ENCODE measurements around the gene ULK4.
"Not testable (repeated sequence)": the region's sequence is repeated elsewhere in the genome, so short reads cannot be mapped to it uniquely, and the experiment has no call there.

The ULK4 gene

GRCh38 chr3:41485484-41485883 lies 476.4 kb downstream of the ULK4 start:
- DNase-seq, result no peak

DNA sequence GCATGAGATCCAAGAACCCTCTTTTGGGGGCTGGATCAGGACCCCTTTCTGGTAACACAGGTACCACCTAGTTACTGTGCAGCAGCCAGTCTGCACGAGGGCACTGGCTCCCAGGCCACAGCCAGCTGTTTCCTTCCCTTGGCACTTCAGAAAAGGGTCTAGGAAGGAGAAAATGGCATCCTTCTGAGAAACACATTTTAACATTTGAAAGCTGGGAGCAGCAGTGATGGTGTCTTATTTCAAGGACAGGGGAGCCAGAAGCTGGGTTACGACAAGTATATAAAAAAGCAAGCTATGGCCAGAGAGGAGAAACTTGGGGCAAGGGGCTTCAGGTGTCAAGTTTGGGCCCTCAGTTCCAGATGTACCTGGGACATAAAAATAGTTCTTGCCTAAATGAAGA lies 479.8 kb downstream of the ULK4 start:
- DNase-seq, result no peak

DNA sequence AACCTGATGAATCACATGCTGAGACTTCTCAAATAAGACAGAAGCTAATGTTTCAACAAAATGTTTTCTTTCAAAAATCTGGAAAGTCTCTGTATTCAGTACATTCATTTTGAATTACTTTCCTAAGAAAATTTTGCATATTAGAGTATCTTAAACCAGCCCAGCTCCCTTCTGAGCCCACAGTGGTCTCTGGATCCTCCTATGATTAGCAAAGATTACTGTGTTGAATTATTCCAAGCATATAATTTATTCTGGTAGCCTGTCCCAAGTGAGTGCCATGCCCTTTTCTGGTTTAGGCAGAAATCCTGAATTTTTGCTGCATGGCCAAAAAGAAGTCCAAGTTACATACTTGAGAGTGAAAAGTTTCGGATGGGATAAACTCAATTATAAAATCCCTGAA lies 483.6 kb downstream of the ULK4 start:
- no peak for DNase-seq

DNA sequence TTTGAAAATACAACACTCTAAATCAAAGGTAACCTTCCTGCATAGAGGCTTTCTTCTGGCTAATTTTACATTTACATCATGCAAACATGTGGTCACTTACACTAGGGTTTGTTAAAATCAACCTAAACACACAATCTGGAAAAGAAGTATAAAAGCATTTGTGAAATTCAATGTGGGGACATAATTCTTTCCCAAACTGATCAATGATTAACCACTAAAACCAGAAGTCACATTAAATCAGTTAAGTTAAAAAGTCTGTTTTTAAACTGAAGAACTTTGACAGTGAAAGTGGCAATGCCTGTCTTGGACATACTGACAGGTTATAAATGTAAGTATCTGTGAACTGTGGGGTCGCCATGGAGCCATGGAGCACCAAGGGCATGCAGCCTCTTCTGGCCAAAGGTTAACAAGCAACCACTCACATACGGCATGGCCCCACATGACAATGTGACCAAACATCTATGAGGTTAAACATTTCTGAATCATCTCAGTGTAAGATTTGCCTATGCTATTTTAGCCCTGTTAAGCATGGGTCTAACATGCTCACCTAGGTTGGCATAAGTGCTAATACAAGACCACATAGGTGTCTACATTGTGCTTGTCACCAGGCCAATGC lies 484.4 kb downstream of the ULK4 start:
- no peak for DNase-seq

DNA sequence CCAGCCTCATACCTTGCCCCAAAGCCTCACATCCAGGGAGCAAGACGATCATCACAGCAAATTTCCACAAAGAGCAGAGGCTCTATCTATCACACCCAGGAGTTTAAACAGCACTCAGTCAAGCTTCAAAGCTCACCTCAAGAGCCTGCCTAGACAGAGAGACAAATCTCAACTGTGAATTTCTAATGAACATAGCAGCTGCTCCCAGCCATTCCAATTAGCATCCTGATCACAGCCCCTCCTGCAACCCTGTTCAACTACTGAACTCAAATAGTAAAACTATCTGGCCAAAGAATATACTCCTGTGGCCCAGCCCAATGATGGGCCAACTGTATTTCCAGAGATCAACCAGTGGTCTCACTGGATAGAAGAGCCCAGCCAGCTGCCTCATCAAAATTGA lies 492.8 kb downstream of the ULK4 start:
- no peak for DNase-seq

DNA sequence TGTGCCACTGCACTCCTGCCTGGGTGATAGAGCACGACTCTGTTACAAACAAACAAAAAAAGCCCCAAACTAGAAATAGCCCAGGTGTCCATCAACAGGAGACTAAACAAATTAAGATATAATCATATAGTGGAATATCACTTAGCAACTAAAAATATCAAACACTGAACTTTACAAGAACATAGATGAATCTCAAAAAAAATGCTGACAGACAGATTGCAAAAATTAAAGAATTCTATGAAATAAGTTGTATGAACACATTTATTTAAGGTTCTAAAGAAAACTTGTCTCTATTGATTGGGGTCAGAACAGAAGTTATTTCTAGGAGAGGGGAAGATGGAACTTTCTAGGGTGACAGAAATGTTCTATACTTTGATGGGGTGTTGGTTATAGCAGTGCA lies 494.4 kb downstream of the ULK4 start:
- no peak for DNase-seq

GRCh38 chr3:41464858-41465257 lies 497.0 kb downstream of the ULK4 start:
- no peak for DNase-seq

DNA sequence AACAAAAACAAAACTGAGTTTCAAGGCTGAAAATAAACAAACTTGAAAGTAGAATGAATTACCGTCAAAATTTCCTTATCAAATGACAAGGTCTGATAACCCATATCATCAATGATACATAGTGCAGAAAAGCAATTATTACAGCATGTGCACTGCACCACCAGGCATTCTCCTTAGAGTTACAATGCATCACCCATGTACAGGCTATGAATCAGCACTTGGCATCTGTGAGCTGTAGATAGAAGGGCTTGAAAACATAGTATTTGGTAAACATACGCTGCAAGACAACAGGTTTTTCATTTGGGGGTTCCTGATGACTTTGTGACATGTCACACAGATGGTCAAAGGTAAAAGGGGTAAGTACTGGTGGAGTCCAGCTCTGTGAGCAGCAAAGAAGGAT lies 497.5 kb downstream of the ULK4 start:
- no peak for DNase-seq

- no peak for DNase-seq
These were observed 499.7 kb downstream of the ULK4 start for GRCh38 chr3:41462103-41462691.

GRCh38 chr3:41460736-41461135 lies 501.2 kb downstream of the ULK4 start:
- DNase-seq, result no peak

GRCh38 chr3:41457176-41457575 lies 504.7 kb downstream of the ULK4 start:
- no peak for DNase-seq

GRCh38 chr3:41456162-41456561 lies 505.7 kb downstream of the ULK4 start:
- no peak for DNase-seq

DNA sequence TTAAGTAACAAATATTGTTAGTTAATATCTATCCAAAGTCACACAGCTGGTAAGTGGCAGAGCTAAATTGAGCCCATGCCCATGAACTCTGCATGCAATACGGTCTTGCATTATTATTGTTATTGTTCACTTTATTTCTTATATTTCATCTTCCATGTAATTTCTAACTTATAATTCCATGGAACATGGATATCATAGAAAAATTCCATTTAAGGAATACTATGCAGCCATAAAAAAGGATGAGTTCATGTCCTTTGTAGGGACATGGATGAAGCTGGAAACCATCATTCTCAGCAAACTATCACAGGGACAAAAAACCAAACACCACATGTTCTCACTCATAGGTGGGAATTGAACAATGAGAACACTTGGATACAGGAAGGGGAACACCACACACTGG lies 508.3 kb downstream of the ULK4 start:
- DNase-seq, result not testable (repeated sequence)

DNA sequence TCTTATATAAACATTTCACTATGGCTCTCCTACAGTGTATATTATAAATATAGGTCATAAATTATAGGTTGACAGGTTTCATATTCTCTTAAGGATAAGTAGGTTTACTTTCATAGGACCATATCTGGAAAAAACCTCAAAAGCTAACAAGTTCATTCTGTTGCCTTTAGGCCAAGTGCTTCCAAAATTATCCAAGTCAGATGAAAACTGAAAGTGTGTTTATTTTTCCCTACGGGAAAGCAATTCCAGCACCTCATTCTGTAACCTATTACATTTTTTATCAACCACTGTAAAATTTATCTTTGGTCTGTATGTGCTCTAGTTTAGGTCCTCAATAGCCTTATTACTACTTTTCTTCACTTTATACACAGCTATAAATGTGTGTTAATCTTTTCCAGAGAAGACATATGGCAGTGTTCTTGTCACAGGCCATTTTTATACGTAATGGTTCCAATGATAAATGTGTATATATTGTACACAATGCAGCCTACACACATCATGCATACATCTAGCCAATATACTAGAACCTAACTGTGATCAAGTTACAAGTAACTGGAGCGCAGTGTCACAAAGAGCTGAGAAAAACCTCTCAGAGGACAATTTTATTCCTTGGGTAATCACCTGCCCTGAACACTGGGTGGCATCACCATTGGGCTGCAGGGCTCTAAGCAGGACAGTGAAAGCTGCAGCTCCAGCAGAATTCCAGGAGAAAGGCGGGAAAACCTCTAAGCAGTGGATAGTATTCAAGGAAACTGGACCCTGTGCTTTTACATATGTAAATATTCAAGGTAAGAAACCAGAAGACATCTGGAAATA lies 511.3 kb downstream of the ULK4 start:
- DNase-seq, result no peak

DNA sequence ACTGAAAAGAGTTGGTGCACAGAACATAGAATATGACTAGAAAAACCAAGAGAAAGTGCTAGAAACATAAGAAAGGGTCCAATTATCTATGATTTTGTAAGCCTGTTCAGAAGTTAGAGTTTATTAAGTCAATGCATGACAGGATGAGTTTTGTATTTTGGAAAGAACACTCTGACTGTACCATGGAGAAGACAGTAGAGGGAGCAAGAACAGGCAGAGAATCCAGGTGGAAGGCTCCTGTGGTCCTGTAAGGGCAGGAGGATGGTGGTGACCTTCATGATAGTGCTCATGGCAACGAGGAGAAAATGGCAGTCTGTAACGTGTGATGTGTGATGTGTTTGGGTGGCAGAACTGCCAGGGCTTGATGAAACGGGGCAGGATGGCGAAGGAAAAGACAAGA lies 513.5 kb downstream of the ULK4 start:
- no peak for DNase-seq

GRCh38 chr3:41447701-41448100 lies 514.2 kb downstream of the ULK4 start:
- no peak for DNase-seq

GRCh38 chr3:41446316-41446715 lies 515.6 kb downstream of the ULK4 start:
- DNase-seq, result not testable (repeated sequence)

- no peak for DNase-seq
These were observed 520.3 kb downstream of the ULK4 start for GRCh38 chr3:41441568-41441967.

DNA sequence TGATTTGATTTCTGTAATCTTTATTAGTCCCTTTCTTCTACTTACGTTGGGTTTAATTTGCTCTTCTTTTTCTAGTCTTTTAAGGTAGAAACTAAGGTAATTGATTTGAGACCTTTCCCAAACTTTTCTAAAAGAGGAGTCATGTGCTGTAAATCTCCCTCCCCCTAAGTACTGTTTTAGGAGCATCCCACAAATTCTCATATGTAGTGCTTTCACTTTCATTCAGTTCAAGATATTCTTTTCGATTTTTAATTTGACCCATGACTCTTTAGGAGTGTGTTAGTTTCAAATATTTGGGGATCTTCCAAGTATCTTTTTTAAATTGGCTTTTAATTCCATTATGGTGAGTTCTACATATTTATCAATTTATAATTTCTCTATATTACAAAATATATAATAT lies 520.8 kb downstream of the ULK4 start:
- no peak for DNase-seq

- no peak for DNase-seq
These were observed 524.9 kb downstream of the ULK4 start for GRCh38 chr3:41436983-41437382.

GRCh38 chr3:41434781-41435180 lies 527.1 kb downstream of the ULK4 start:
- DNase-seq, result no peak

- DNase-seq, result no peak
These were observed 530.5 kb downstream of the ULK4 start for GRCh38 chr3:41431386-41431785.

DNA sequence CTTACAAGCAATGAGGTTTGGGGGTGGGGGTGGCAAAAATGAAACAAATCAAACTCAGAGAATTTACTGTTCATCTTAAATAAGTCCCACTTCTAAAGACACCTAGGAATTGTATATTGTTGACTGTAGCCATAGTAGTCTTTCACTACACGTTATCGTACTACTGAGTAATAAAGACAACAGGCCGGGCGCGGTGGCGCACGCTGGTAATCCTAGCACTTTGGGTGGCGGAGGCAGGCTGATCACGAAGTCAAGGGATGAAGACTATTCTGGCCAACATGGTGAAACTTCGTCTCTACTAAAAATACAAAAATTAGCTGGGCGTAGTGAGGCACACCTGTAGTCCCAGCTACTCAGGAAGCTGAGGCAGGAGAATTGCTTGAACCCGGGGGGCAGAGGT lies 531.0 kb downstream of the ULK4 start:
- no peak for DNase-seq

DNA sequence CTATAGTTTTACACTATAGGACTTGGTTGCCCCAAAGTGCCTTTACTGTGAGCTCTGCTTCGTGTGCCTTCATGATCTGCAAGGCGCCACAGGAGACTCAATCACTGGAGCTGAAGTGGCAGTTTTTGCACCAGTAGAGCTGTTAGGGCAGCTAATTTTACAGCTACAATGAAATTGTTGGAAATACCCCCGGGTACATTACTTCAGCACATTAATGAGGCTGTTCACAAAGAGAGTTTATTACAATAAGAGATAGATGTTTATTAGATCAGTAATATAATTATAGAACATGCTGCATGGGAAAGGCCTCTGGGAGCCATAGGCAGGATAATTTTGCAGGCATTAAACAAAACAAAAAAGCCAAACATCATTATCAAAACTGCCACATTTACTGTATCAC lies 531.5 kb downstream of the ULK4 start:
- no peak for DNase-seq
